GM23338 (cell line): Measurements from ENCODE around the gene MGAT4B. TPM values are rescaled to one million over a fixed set of nuclear protein-coding genes. Genes with fewer than 3 reads are reported as not detected.

ENCODE experiments used
- ATAC-seq: fragments of 200-7000 bp; cut with Tn5 transposase; 3 replicates; pipeline ENCODE4 v1.9.1; 2020
- DNase-seq: peaks from one replicate; pipeline ENCODE4 v3.0.0-alpha.2; 2015; ENCODE audit warnings: low spot score
- H2AFZ ChIP-seq: fragments of 200-600 bp; sonication (generic); 2 replicates; pipeline ENCODE4 v1.8.0; 2016; ENCODE audit warnings: antibody characterized with exemption, mild to moderate bottlenecking, moderate library complexity
- H3F3A ChIP-seq: fragments of 200-600 bp; sonication (generic); replicated peaks from 2 replicates; pipeline ENCODE4 v1.8.0; 2017; ENCODE audit warnings: antibody characterized with exemption, mixed run types, low read depth
- H3K27ac ChIP-seq: fragments of 200-600 bp; sonication (generic); 2 replicates; pipeline ENCODE4 v1.6.1; 2016; ENCODE audit warnings: low read depth
- H3K27me3 ChIP-seq: fragments of 200-600 bp; sonication (generic); 2 replicates; pipeline ENCODE4 v1.8.0; 2016; ENCODE audit warnings: mild to moderate bottlenecking, mixed run types, moderate library complexity; ENCODE audit not compliant: insufficient read depth
- H3K36me3 ChIP-seq: fragments of 200-600 bp; sonication (generic); 2 replicates; pipeline ENCODE4 v1.8.0; 2016; ENCODE audit warnings: mild to moderate bottlenecking; ENCODE audit not compliant: insufficient read depth
- H3K4me1 ChIP-seq: fragments of 200-600 bp; sonication (generic); 2 replicates; pipeline ENCODE4 v1.8.0; 2016; ENCODE audit warnings: mild to moderate bottlenecking, moderate library complexity; ENCODE audit not compliant: insufficient read depth
- H3K4me2 ChIP-seq: fragments of 200-600 bp; sonication (generic); 2 replicates; pipeline ENCODE4 v1.7.1; 2017; ENCODE audit warnings: mixed run types
- H3K4me3 ChIP-seq: fragments of 200-600 bp; sonication (generic); 2 replicates; pipeline ENCODE4 v1.6.1; 2016; ENCODE audit warnings: mixed run types
- H3K79me2 ChIP-seq: fragments of 200-600 bp; sonication (generic); replicated peaks from 2 replicates; pipeline ENCODE4 v1.8.0; 2017; ENCODE audit warnings: mild to moderate bottlenecking; ENCODE audit not compliant: insufficient read depth
- H3K9me2 ChIP-seq: fragments of 200-600 bp; sonication (generic); 2 replicates; pipeline ENCODE4 v1.8.0; 2017; ENCODE audit not compliant: insufficient read depth
- H4K20me1 ChIP-seq: fragments of 200-600 bp; sonication (generic); replicated peaks from 2 replicates; pipeline ENCODE4 v1.8.0; 2017; ENCODE audit warnings: mild to moderate bottlenecking; ENCODE audit not compliant: insufficient read depth
- H3K27ac Mint-ChIP-seq: 2 replicates; pipeline ENCODE4 v1.8.0; 2020; ENCODE audit warnings: inconsistent platforms, mild to moderate bottlenecking, moderate library complexity, mixed read lengths
- H3K27me3 Mint-ChIP-seq: 3 replicates; pipeline ENCODE4 v1.8.0; 2022; ENCODE audit warnings: low read depth, mild to moderate bottlenecking, moderate library complexity, mixed read lengths, inconsistent platforms; ENCODE audit not compliant: insufficient read depth, poor library complexity
- H3K36me3 Mint-ChIP-seq: 3 replicates; pipeline ENCODE4 v1.8.0; 2021; ENCODE audit warnings: low read depth, mild to moderate bottlenecking, inconsistent platforms, moderate library complexity, mixed read lengths
- H3K4me1 Mint-ChIP-seq: 3 replicates; pipeline ENCODE4 v1.8.0; 2020; ENCODE audit warnings: mild to moderate bottlenecking, inconsistent platforms, mixed read lengths
- H3K4me3 Mint-ChIP-seq: 3 replicates; pipeline ENCODE4 v1.8.0; 2021; ENCODE audit warnings: moderate library complexity, mild to moderate bottlenecking, inconsistent platforms, mixed read lengths
- H3K9me3 Mint-ChIP-seq: 3 replicates; pipeline ENCODE4 v1.8.0; 2020; ENCODE audit warnings: moderate library complexity, mild to moderate bottlenecking, inconsistent platforms, mixed read lengths
- CREB1 ChIP-seq: fragments of 250-450 bp; sonication (Bioruptor Pico); IDR thresholded peaks from 2 replicates; pipeline ENCODE4 v1.5.0; 2020; ENCODE audit warnings: low read depth, mild to moderate bottlenecking, moderate library complexity
- CTCF ChIP-seq, 2 experiments: fragments of 200-600 bp in 1 of 2; sonication (generic) in 1 of 2; conservative IDR thresholded peaks; 2 replicates each; pipeline versions ENCODE4 v1.5.1 to v1.6.1; 2016 to 2017; ENCODE audit warnings: antibody characterized with exemption in 2 of 2, low read depth in 2 of 2, mild to moderate bottlenecking in 2 of 2, moderate library complexity in 1 of 2
- EZH2 ChIP-seq: fragments of 200-600 bp; sonication (generic); IDR thresholded peaks from one replicate; pipeline ENCODE4 v1.8.0; 2017; ENCODE audit warnings: antibody characterized with exemption, mild to moderate bottlenecking, low read depth; ENCODE audit not compliant: unreplicated experiment
- NANOG ChIP-seq: IDR thresholded peaks from 2 replicates; pipeline ENCODE4 v1.6.1; 2016; ENCODE audit warnings: antibody characterized with exemption, borderline replicate concordance
- POLR2AphosphoS5 ChIP-seq: IDR thresholded peaks from 2 replicates; pipeline ENCODE4 v1.6.1; 2016; ENCODE audit warnings: antibody characterized with exemption, low read depth
- REST ChIP-seq: IDR thresholded peaks from one replicate; pipeline ENCODE4 v1.6.1; 2018; ENCODE audit warnings: antibody characterized with exemption; ENCODE audit not compliant: unreplicated experiment
- ZNF114 ChIP-seq: fragments of 250-450 bp; sonication (Bioruptor Pico); IDR thresholded peaks from 2 replicates; pipeline ENCODE4 v1.5.0; 2020; ENCODE audit warnings: mild to moderate bottlenecking, moderate library complexity
- ZNF462 ChIP-seq: fragments of 250-450 bp; sonication (Bioruptor Pico); IDR thresholded peaks from 2 replicates; pipeline ENCODE4 v1.5.0; 2020; ENCODE audit warnings: mild to moderate bottlenecking, moderate library complexity
- polyA plus RNA-seq: library from polyadenylated mRNA; unstranded; fragments of >200 nt; fragmentation: Nextera tagmentation; extraction: Ambion mirVana; gene quantifications from 2 replicates; pipeline ENCODE4 v1.2.1, GENCODE V29; 2016
- total RNA-seq: library from RNA; depleted of rRNA; stranded (reverse); fragments of >200 nt; shearing (Covaris generic); gene quantifications from 2 replicates; pipeline ENCODE4 v1.2.3, GENCODE V29; 2014
- TF ChIP-seq, protein P1 (sequence below): IDR thresholded peaks from 2 replicates; pipeline ENCODE4 v1.6.1; 2016; ENCODE audit warnings: antibody characterized with exemption

MGAT4B gene
- total and polyA plus RNA-seq, 2 experiments from 2014 or later, result 32.3 to 101 TPM

GRCh38 chr5:179767496-179768100, 39.1 kb downstream of the MGAT4B start (continued):
- TF ChIP-seq REST (no peak), ZNF462 (CRISPR knock-in tag) (no peak), POLR2AphosphoS5 (no peak)

DNA sequence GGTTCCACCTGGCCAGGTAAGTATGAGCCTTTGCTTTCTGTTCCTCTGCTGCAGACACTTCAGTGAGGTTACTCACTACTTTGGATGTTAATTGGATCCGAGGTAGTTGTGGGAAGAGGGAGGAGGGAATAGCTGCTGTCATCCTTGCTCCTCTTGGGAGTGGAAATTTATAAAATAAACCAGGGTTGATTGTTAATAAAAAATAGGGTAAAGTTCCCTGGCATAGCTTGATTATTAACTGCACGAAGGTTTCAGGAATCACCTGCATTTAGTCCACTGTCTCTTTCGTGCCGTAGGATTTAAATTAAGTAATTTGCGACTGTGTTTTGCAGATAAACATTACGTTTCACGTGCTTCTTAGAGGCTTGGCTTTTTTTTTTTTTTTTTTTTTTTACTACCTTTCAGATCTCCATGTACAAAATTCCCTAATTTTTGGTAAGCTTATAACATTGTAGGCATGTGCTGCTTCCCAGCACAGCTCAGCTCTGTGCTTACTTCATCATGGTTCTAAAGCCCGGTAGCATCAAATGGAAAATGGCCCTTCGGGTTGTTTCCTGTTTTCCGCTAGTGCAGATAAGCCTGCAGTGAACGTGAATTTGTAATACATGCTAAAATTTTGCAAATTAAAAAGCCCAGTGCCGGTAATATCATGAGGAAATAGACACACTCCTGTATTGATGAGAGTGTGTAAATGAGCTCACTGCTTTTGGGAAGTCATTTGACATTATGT, 39.8 kb downstream of the MGAT4B start:
- Histone ChIP-seq H4K20me1 (peaks cover 26% of the 10 kb centered on the region), H3K9me2 (no peaks in the 10 kb centered on the region), H3K79me2 (peaks cover 47% of the 10 kb centered on the region), H3K27me3 (no peaks in the 10 kb centered on the region), H3K36me3 (peaks cover 44% of the 10 kb centered on the region), H3K4me3 (no peak overlapping the region), H3K4me2 (no peak overlapping the region), H3K4me1 (peaks cover 7% of the 10 kb centered on the region; the same call in 1 of the 2 replicates), H3F3A (peaks cover 39% of the 10 kb centered on the region; the same call in 1 of the 2 replicates), H3K27ac (peak overlapping the region; percentile 81; the same call in 1 of the 2 replicates), H2AFZ (no peak overlapping the region)
- no peak for DNase-seq
- no peak for ATAC-seq
- H3K9me3 Mint-ChIP-seq, result no peaks in the 10 kb centered on the region
- no peak overlapping the region for H3K4me3 Mint-ChIP-seq
- H3K27me3 Mint-ChIP-seq, result peaks cover 3% of the 10 kb centered on the region
- H3K36me3 Mint-ChIP-seq, result peaks cover 62% of the 10 kb centered on the region
- H3K4me1 Mint-ChIP-seq, result peaks cover 27% of the 10 kb centered on the region
- peak overlapping the region; percentile 94 for H3K27ac Mint-ChIP-seq
- TF ChIP-seq ZNF114 (no peak), CTCF (conservative IDR thresholded peaks at IDR 0.05; ENCODE audit: low read depth in 2 of 2) (no peak), EZH2 (no peak), POLR2AphosphoS5 (no peak), NANOG (no peak), CREB1 (CRISPR knock-in tag) (no peak)
- TF ChIP-seq, protein P1, sequence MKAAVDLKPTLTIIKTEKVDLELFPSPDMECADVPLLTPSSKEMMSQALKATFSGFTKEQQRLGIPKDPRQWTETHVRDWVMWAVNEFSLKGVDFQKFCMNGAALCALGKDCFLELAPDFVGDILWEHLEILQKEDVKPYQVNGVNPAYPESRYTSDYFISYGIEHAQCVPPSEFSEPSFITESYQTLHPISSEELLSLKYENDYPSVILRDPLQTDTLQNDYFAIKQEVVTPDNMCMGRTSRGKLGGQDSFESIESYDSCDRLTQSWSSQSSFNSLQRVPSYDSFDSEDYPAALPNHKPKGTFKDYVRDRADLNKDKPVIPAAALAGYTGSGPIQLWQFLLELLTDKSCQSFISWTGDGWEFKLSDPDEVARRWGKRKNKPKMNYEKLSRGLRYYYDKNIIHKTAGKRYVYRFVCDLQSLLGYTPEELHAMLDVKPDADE, result no peak
